NCI-H1105 (cell line): ENCODE data around the gene ARHGAP45.

Source experiments
- DNase-seq: peaks from one replicate; lab custom pipeline; 2025; lab: John Stamatoyannopoulos, UW

The ARHGAP45 gene

GRCh38 chr19:1132552-1133383 lies 65.8 kb downstream of the ARHGAP45 start:
- DNase-seq, result no peak

GRCh38 chr19:1133471-1133929 lies 66.5 kb downstream of the ARHGAP45 start:
- DNase-seq, result no peak

DNA sequence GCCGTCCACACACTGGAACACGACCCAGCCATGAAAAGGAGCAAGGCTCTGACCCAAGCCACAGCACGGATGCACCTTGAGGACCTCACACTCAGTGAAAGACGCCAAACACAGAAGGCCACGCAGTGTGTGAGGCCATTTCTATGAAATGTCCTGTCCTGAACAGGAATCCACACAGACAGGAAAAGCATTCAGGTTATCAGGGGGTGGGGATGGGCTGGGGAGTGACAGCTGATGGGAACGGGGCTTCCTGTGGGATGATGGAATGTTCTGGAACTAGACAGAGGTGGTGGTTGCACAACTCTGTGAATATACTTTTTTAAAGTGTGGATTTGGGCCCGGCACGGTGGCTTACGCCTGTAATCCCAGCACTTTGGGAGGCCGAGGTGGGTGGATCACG lies 67.5 kb downstream of the ARHGAP45 start:
- no peak for DNase-seq

- DNase-seq, result no peak
Observed at GRCh38 chr19:1135454-1135853, 68.5 kb downstream of the ARHGAP45 start.

DNA sequence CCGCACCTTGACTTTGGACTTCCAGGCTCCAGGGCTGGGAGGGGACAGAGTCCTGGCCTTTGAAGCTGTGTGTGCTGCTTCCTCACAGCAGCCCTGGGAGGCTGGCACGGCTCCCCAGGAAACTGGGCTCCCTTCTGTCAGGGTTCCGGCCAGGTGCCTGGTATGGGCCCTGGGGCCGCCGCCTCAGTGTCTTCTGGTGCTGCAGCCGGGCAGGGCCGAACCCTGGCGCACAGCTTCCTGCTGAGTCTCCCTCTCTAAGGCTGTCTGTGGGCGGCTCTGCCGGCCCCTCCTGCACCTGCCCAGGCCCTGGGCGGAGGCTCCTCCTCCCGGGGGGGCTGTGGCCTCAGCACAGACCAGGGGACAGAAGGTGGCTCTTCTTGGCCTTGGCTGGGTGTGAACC lies 69.2 kb downstream of the ARHGAP45 start:
- no peak for DNase-seq
